HepG2 (cell line): ENCODE results near the gene TCF7L2. TPM values are rescaled to one million over a fixed set of nuclear protein-coding genes. Genes with fewer than 3 reads are reported as not detected.

Experiments used
- DNMT1 ChIP-seq: sonication (generic); formaldehyde crosslinking; IDR thresholded peaks from 2 replicates; pipeline ENCODE4 v1.5.1; 2020; ENCODE audit warnings: mild to moderate bottlenecking, missing genetic modification reagents
- ETV5 ChIP-seq: IDR thresholded peaks from 2 replicates; pipeline ENCODE4 v1.6.1; 2018; ENCODE audit warnings: missing biosample characterization, missing genetic modification reagents, inconsistent platforms, borderline replicate concordance
- FOXJ3 ChIP-seq: sonication (generic); formaldehyde crosslinking; IDR thresholded peaks from 2 replicates; pipeline ENCODE4 v1.4.0; 2020; ENCODE audit warnings: missing genetic modification reagents, mild to moderate bottlenecking, borderline replicate concordance
- HNRNPUL1 ChIP-seq: fragments of 200-400 bp; formaldehyde crosslinking; IDR thresholded peaks from 2 replicates; pipeline ENCODE4 v1.6.1; 2017; ENCODE audit warnings: low read depth, mild to moderate bottlenecking, low read length, moderate library complexity
- KLF11 ChIP-seq: IDR thresholded peaks from 2 replicates; pipeline ENCODE4 v1.6.1; 2016; ENCODE audit warnings: missing compliant biosample characterization
- MED13 ChIP-seq: sonication (generic); formaldehyde crosslinking; IDR thresholded peaks from 2 replicates; pipeline ENCODE4 v1.5.0; 2020; ENCODE audit warnings: missing genetic modification reagents
- NCOA1 ChIP-seq: sonication (generic); formaldehyde crosslinking; IDR thresholded peaks from 2 replicates; pipeline ENCODE4 v1.9.0; 2021; ENCODE audit warnings: missing genetic modification reagents
- NFE2 ChIP-seq: sonication (generic); formaldehyde crosslinking; IDR thresholded peaks from 2 replicates; pipeline ENCODE4 v1.4.0; 2020; ENCODE audit warnings: missing genetic modification reagents
- NFIC ChIP-seq: IDR thresholded peaks from 2 replicates; pipeline ENCODE4 v1.6.1; 2012; ENCODE audit warnings: mild to moderate bottlenecking, low read length, inconsistent platforms
- ZFP90 ChIP-seq: sonication (generic); formaldehyde crosslinking; IDR thresholded peaks from 2 replicates; pipeline ENCODE4 v1.8.0; 2022; ENCODE audit warnings: missing genetic modification reagents, mild to moderate bottlenecking, inconsistent platforms, borderline replicate concordance
- ZNF570 ChIP-seq: sonication (generic); formaldehyde crosslinking; IDR thresholded peaks from 2 replicates; pipeline ENCODE4 v1.4.0; 2020; ENCODE audit warnings: mild to moderate bottlenecking, missing genetic modification reagents, borderline replicate concordance
- ZNF713 ChIP-seq: sonication (generic); formaldehyde crosslinking; IDR thresholded peaks from 2 replicates; pipeline ENCODE4 v1.4.0; 2020; ENCODE audit warnings: mild to moderate bottlenecking, missing genetic modification reagents
- polyA plus RNA-seq, 8 experiments: library from polyadenylated mRNA; depleted of rRNA in 3 of 8; stranded (reverse) in 7 of 8; unstranded in 1 of 8; fragments of >200 nt; fragmentation: Illumina TruSeq in 4 of 8; extraction: Trizol in 4 of 8; gene quantifications; 2 replicates each; pipeline versions ENCODE4 v1.2.1 to v1.2.3, GENCODE V29; 2011 to 2016; ENCODE audit warnings: low read depth in 4 of 8, missing spikeins in 1 of 8, mixed read lengths in 1 of 8; ENCODE audit not compliant: insufficient read depth in 1 of 8
- total RNA-seq, 5 experiments: library from RNA; depleted of rRNA; stranded (reverse); fragments of >200 nt; fragmentation: Illumina TruSeq; extraction: Trizol; gene quantifications; 2 replicates each; pipeline ENCODE4 v1.2.3, GENCODE V29; 2016; ENCODE audit warnings: low read depth in 1 of 5
- TF ChIP-seq, protein P1 (sequence below): sonication (generic); formaldehyde crosslinking; IDR thresholded peaks from 2 replicates; pipeline ENCODE4 v1.5.1; 2020; ENCODE audit warnings: missing genetic modification reagents, mild to moderate bottlenecking, borderline replicate concordance
- TF ChIP-seq, protein P2 (sequence below): sonication (generic); formaldehyde crosslinking; IDR thresholded peaks from 2 replicates; pipeline ENCODE4 v1.8.1; 2022; ENCODE audit warnings: low read depth, mild to moderate bottlenecking, missing genetic modification reagents
- TF ChIP-seq, protein P3 (sequence below): sonication (generic); formaldehyde crosslinking; IDR thresholded peaks from 2 replicates; pipeline ENCODE4 v1.4.0; 2020; ENCODE audit warnings: missing genetic modification reagents, borderline replicate concordance
- TF ChIP-seq, protein P4 (sequence below), 2 experiments: fragments of 450-650 bp in 1 of 2; sonication (generic) in 1 of 2; formaldehyde crosslinking; IDR thresholded peaks; 2 replicates each; pipeline versions ENCODE4 v1.5.0 to v1.8.0; 2020 to 2022; ENCODE audit warnings: mild to moderate bottlenecking in 1 of 2, missing genetic modification reagents in 1 of 2
- TF ChIP-seq, protein P5 (sequence below): sonication (generic); formaldehyde crosslinking; IDR thresholded peaks from 2 replicates; pipeline ENCODE4 v1.4.0; 2020; ENCODE audit warnings: missing genetic modification reagents
- TF ChIP-seq, protein P6 (sequence below): sonication (generic); formaldehyde crosslinking; IDR thresholded peaks from 2 replicates; pipeline ENCODE4 v1.4.0; 2020; ENCODE audit warnings: mild to moderate bottlenecking, missing genetic modification reagents

The TCF7L2 gene
- total and polyA plus RNA-seq, 2 of the 13 experiments (the other 11 are each of a cell fraction or from before 2014, with no cell fraction given) = 3.9 to 13.7 TPM

DNA sequence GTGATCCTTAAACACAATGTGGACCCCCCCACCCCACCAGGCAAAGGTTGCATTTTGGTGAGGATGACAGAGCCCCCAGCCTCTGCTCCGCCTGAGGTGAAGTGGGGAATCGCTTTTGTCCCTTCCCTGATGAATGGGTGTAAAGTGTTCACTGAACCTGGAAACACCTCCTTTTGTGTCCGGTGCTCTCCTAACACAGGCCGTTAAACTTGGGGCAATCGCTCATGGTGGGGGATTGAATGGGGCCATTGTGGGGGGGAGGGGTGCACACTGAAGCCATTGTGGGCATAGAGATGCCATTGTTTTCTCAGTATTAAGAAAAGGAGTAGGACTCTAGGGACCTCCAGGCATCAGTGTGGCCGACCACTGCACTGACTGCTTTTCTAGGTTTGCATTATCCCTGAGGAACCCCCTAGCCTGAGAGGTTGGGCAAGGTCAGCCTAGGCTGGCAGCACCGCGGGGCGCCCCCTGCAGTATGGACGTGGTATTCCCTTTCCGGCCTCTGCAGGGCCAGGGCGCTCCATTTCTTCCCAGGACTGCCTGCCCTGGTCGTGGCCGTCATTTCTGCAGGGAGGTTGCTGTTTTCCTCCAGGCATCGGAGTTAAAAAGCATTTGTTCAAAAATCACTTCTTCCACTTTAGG, 158.3 kb downstream of the TCF7L2 start (continued):
- TF ChIP-seq, protein P1, sequence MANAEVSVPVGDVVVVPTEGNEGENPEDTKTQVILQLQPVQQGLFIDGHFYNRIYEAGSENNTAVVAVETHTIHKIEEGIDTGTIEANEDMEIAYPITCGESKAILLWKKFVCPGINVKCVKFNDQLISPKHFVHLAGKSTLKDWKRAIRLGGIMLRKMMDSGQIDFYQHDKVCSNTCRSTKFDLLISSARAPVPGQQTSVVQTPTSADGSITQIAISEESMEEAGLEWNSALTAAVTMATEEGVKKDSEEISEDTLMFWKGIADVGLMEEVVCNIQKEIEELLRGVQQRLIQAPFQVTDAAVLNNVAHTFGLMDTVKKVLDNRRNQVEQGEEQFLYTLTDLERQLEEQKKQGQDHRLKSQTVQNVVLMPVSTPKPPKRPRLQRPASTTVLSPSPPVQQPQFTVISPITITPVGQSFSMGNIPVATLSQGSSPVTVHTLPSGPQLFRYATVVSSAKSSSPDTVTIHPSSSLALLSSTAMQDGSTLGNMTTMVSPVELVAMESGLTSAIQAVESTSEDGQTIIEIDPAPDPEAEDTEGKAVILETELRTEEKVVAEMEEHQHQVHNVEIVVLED (CRISPR knock-in tag) = no peak
- no peak for TF ChIP-seq HNRNPUL1
- TF ChIP-seq, protein P2, sequence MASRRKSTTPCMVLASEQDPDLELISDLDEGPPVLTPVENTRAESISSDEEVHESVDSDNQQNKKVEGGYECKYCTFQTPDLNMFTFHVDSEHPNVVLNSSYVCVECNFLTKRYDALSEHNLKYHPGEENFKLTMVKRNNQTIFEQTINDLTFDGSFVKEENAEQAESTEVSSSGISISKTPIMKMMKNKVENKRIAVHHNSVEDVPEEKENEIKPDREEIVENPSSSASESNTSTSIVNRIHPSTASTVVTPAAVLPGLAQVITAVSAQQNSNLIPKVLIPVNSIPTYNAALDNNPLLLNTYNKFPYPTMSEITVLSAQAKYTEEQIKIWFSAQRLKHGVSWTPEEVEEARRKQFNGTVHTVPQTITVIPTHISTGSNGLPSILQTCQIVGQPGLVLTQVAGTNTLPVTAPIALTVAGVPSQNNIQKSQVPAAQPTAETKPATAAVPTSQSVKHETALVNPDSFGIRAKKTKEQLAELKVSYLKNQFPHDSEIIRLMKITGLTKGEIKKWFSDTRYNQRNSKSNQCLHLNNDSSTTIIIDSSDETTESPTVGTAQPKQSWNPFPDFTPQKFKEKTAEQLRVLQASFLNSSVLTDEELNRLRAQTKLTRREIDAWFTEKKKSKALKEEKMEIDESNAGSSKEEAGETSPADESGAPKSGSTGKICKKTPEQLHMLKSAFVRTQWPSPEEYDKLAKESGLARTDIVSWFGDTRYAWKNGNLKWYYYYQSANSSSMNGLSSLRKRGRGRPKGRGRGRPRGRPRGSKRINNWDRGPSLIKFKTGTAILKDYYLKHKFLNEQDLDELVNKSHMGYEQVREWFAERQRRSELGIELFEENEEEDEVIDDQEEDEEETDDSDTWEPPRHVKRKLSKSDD (CRISPR knock-in tag) = no peak
- TF ChIP-seq, protein P3, sequence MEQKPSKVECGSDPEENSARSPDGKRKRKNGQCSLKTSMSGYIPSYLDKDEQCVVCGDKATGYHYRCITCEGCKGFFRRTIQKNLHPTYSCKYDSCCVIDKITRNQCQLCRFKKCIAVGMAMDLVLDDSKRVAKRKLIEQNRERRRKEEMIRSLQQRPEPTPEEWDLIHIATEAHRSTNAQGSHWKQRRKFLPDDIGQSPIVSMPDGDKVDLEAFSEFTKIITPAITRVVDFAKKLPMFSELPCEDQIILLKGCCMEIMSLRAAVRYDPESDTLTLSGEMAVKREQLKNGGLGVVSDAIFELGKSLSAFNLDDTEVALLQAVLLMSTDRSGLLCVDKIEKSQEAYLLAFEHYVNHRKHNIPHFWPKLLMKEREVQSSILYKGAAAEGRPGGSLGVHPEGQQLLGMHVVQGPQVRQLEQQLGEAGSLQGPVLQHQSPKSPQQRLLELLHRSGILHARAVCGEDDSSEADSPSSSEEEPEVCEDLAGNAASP (CRISPR knock-in tag) = 0 out of 2 replicates have a peak, but pooled peaks have one; percentile 22
- no peak for TF ChIP-seq NFIC
- no peak for TF ChIP-seq FOXJ3 (CRISPR knock-in tag)
- TF ChIP-seq, protein P4, sequence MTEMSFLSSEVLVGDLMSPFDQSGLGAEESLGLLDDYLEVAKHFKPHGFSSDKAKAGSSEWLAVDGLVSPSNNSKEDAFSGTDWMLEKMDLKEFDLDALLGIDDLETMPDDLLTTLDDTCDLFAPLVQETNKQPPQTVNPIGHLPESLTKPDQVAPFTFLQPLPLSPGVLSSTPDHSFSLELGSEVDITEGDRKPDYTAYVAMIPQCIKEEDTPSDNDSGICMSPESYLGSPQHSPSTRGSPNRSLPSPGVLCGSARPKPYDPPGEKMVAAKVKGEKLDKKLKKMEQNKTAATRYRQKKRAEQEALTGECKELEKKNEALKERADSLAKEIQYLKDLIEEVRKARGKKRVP (CRISPR knock-in tag; IDR thresholded peaks at IDR 0.05) = no peak
- TF ChIP-seq ZNF570 (CRISPR knock-in tag) = no peak
- TF ChIP-seq, protein P5, sequence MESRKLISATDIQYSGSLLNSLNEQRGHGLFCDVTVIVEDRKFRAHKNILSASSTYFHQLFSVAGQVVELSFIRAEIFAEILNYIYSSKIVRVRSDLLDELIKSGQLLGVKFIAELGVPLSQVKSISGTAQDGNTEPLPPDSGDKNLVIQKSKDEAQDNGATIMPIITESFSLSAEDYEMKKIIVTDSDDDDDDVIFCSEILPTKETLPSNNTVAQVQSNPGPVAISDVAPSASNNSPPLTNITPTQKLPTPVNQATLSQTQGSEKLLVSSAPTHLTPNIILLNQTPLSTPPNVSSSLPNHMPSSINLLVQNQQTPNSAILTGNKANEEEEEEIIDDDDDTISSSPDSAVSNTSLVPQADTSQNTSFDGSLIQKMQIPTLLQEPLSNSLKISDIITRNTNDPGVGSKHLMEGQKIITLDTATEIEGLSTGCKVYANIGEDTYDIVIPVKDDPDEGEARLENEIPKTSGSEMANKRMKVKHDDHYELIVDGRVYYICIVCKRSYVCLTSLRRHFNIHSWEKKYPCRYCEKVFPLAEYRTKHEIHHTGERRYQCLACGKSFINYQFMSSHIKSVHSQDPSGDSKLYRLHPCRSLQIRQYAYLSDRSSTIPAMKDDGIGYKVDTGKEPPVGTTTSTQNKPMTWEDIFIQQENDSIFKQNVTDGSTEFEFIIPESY (CRISPR knock-in tag) = peak; percentile 52; the same call in 1 of the 2 replicates
- TF ChIP-seq ZFP90 (CRISPR knock-in tag) = no peak
- TF ChIP-seq, protein P6, sequence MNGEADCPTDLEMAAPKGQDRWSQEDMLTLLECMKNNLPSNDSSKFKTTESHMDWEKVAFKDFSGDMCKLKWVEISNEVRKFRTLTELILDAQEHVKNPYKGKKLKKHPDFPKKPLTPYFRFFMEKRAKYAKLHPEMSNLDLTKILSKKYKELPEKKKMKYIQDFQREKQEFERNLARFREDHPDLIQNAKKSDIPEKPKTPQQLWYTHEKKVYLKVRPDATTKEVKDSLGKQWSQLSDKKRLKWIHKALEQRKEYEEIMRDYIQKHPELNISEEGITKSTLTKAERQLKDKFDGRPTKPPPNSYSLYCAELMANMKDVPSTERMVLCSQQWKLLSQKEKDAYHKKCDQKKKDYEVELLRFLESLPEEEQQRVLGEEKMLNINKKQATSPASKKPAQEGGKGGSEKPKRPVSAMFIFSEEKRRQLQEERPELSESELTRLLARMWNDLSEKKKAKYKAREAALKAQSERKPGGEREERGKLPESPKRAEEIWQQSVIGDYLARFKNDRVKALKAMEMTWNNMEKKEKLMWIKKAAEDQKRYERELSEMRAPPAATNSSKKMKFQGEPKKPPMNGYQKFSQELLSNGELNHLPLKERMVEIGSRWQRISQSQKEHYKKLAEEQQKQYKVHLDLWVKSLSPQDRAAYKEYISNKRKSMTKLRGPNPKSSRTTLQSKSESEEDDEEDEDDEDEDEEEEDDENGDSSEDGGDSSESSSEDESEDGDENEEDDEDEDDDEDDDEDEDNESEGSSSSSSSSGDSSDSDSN (CRISPR knock-in tag) = no peak
- no peak for TF ChIP-seq KLF11 (CRISPR knock-in tag)
- no peak for TF ChIP-seq ETV5
- no peak for TF ChIP-seq MED13
- no peak for TF ChIP-seq DNMT1 (CRISPR knock-in tag)
- no peak for TF ChIP-seq NCOA1 (CRISPR knock-in tag)
- no peak for TF ChIP-seq NFE2 (CRISPR knock-in tag)
- TF ChIP-seq ZNF713 (CRISPR knock-in tag) = no peak
